Measurements from ENCODE around the gene KRT9. TPM values are rescaled to one million over a fixed set of nuclear protein-coding genes. Genes with fewer than 3 reads are reported as not detected.

The KRT9 gene
- total RNA-seq, 1 donor from 2014 or later = 0.26 TPM

DNA sequence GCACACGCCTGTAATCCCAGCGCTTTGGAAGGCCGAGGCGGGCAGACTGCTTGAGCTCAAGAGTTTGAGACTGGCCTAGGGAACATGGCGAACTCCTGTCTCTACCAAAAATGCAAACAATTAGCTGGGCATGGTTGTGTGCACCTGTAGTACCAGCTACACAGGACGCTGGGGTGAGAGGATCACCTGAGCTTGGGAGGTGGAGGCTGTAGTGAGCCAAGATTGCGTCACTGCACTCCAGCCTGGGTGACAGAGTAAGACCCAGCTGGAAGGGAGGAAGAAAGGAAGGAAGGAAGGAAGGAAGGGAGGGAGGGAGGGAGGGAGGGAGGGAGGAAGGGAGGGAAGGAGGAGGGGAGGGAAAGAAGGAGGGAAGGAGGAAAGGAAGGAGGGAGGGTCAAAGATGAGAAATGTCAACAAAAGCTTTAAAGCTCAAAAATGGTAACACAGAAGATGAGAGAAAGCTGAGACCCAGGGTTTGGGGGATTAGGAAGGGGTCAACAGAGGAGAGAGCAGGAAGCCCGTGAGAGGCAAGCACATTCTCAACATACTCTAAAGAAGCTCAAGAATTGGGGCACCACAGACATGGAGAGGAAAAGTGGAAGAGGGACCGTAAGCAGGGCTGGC lies 38.8 kb downstream of the KRT9 start:
- no peaks in the 10 kb centered on the region for H3K36me3 ChIP-seq (ENCODE audit: control insufficient read depth, insufficient read depth, low read length)
- DNase-seq (ENCODE audit: low read depth) (peak; percentile 43), FAIRE-seq (no peak)
- no peaks in the 10 kb centered on the region for H3K27me3 ChIP-seq (ENCODE audit: control insufficient read depth, insufficient read depth, low read length)
- H3K4me3 ChIP-seq (ENCODE audit: low read depth, low read length) = no peak overlapping the region
- TF ChIP-seq CTCF (IDR thresholded peaks at IDR 0.05; ENCODE audit: insufficient read depth, low read length, severe bottlenecking) = no peak

DNA sequence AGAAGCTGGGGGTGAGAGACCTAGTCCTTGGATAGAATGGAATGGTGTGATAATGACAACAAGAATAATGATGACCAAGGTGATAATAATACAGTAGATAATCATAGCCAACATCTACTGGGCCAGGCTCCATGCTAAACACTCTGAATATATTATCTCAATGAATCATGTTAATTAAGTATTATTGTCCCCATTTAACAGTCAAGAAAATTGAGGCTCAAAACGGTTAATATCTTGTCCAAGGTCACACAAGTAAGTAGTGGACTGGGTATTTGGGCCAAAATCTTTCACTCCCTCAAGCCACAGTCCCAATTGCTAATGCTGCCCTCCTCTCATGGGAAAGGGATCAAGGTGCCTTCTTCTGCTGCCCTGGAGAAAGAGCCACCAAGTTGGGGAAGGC lies 39.9 kb downstream of the KRT9 start:
- no peak for DNase-seq (ENCODE audit: low read depth)
- peaks cover 8% of the 10 kb centered on the region for H3K36me3 ChIP-seq (ENCODE audit: control insufficient read depth, insufficient read depth, low read length)
- TF ChIP-seq CTCF (IDR thresholded peaks at IDR 0.05; ENCODE audit: insufficient read depth, low read length, severe bottlenecking) = no peak
- H3K27me3 ChIP-seq (ENCODE audit: control insufficient read depth, insufficient read depth, low read length) = no peaks in the 10 kb centered on the region
- FAIRE-seq = no peak
- H3K4me3 ChIP-seq (ENCODE audit: low read depth, low read length) = no peak overlapping the region

DNA sequence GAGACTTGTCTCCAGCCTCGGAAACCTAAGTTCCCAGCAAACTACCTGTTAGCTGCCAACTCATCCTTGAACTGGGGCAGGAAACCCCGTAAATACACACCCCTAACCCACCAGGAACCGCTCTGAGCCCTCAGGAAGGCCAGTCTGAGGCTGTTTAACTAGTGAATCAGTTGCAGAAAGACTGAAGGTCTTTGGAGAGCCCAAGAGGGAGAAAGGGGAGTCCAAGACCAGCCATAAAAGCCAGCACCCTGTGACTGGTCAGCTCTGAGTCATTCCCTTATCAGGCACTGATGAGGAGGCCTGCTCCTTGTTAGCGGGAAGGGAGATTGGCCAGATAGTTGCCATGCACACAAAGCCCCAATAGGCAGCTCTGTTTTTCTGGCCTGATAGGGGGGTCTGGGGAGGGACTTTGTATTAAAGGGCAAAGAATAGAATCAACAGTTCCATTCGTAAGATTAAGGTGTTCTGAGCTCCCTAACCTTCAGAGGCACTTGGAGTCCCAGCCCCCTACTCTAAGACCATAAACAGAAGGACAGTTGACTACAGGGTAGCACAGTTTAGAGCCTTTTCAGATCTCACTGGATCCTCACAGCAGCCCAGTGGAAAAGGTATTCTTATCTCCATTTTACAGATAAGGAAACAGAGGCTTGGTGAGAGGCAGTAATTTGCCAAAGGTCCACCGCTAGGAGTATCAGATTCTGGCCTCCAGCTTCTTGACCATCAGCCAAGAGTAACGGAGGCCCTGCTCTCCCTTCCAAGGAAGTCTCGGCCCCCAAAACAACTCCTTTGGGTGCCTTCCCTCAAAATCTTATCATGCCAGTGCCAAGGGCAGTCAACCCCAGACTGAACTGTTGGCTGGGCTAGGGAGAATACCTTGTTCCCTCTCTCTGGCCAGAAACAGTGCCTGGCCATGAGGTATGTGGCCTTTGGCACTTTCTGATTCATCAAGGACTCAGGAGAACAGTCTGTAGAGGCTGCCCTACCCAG lies 41.5 kb downstream of the KRT9 start:
- no peak overlapping the region for H3K4me3 ChIP-seq (ENCODE audit: low read depth, low read length)
- H3K27me3 ChIP-seq (ENCODE audit: control insufficient read depth, insufficient read depth, low read length) = no peaks in the 10 kb centered on the region
- peaks cover 12% of the 10 kb centered on the region for H3K36me3 ChIP-seq (ENCODE audit: control insufficient read depth, insufficient read depth, low read length)
- FAIRE-seq = no peak
- peak; percentile 87 for DNase-seq (ENCODE audit: low read depth)
- TF ChIP-seq CTCF (IDR thresholded peaks at IDR 0.05; ENCODE audit: insufficient read depth, low read length, severe bottlenecking) = no peak

DNA sequence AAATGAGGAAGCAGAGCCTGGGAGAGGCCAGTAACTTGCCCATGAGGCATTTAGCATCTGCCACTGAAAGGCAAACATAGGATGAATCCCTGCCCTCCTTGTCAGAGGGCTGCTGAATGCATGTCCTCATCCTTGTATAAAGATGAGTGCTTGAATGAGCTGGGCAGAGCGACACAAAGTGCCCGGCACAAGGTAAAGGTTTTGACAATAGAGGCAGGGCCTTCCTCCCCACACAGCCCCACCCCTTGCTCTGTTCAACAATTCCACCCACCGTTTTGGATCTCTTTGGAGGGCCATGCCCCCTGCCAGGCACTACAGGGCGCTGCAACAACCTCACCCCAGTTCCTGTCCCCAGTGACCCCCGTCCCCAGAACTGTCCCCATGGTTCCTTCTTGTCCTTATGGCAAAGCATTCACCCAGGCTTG lies 42.4 kb downstream of the KRT9 start:
- no peak overlapping the region for H3K4me3 ChIP-seq (ENCODE audit: low read depth, low read length)
- H3K27me3 ChIP-seq (ENCODE audit: control insufficient read depth, insufficient read depth, low read length) = no peaks in the 10 kb centered on the region
- TF ChIP-seq CTCF (IDR thresholded peaks at IDR 0.05; ENCODE audit: insufficient read depth, low read length, severe bottlenecking) = no peak
- DNase-seq (ENCODE audit: low read depth) (peak; percentile 37), FAIRE-seq (no peak)
- H3K36me3 ChIP-seq (ENCODE audit: control insufficient read depth, insufficient read depth, low read length) = peaks cover 15% of the 10 kb centered on the region

- no peak for TF ChIP-seq CTCF (IDR thresholded peaks at IDR 0.05; ENCODE audit: insufficient read depth, low read length, severe bottlenecking)
- DNase-seq (ENCODE audit: low read depth) (no peak), FAIRE-seq (no peak)
- no peak overlapping the region for H3K4me3 ChIP-seq (ENCODE audit: low read depth, low read length)
- H3K36me3 ChIP-seq (ENCODE audit: control insufficient read depth, insufficient read depth, low read length) = peaks cover 17% of the 10 kb centered on the region
- H3K27me3 ChIP-seq (ENCODE audit: control insufficient read depth, insufficient read depth, low read length) = no peaks in the 10 kb centered on the region
These were observed 42.9 kb downstream of the KRT9 start for GRCh38 chr17:41528959-41529353.
